Measurements from ENCODE around the gene CXCR3.

DNA sequence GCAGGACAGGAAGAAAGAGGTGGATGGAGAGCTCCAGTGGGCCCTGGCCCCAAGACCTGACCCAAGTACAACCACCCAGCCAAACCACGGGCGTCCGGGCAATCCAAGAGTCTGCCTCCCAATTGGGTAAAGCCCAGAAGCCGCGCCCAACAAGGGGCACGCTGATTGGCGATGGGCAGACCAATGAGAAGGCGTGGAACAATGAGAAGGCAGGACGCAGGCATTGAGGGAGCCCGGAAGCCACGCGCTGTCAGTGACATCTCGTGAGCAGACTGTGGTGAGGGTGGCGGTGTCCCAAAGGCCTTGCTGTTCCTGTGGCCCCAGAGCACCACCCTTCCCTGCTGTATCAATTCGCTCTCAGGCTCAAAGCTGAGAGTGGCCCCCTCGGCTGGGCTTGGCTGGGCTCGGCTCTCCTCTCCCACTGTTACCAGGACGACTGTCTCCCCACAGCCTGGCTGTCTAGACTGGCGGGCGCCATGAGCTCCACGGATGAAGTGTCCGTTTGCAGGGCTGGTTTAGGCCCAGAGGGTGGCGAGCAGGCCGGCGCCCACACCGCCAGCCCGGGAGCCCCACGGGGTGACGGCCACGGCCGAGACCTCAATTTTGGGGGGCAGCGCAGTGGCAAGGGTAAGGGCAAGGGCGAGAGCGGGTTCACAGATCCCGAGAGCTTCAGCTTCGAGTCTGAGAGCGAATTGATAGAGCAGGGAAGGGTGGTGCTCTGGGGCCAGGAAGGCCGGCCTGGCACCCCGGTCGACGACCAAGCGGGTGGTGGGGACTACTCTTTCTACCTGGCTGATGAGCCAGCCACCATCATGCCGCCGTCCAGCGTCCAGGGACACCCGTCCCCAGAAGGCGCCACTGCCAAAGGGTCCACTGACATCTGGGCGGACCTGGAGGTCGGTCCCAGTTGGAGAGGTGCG is 49.3 kb upstream of the CXCR3 start, which contains the start of gene LOC101059915:
- TF ChIP-seq, protein P1, sequence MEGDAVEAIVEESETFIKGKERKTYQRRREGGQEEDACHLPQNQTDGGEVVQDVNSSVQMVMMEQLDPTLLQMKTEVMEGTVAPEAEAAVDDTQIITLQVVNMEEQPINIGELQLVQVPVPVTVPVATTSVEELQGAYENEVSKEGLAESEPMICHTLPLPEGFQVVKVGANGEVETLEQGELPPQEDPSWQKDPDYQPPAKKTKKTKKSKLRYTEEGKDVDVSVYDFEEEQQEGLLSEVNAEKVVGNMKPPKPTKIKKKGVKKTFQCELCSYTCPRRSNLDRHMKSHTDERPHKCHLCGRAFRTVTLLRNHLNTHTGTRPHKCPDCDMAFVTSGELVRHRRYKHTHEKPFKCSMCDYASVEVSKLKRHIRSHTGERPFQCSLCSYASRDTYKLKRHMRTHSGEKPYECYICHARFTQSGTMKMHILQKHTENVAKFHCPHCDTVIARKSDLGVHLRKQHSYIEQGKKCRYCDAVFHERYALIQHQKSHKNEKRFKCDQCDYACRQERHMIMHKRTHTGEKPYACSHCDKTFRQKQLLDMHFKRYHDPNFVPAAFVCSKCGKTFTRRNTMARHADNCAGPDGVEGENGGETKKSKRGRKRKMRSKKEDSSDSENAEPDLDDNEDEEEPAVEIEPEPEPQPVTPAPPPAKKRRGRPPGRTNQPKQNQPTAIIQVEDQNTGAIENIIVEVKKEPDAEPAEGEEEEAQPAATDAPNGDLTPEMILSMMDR (tag by site-specific recombination; IDR thresholded peaks at IDR 0.05) = no peak
- TF ChIP-seq, protein P2, sequence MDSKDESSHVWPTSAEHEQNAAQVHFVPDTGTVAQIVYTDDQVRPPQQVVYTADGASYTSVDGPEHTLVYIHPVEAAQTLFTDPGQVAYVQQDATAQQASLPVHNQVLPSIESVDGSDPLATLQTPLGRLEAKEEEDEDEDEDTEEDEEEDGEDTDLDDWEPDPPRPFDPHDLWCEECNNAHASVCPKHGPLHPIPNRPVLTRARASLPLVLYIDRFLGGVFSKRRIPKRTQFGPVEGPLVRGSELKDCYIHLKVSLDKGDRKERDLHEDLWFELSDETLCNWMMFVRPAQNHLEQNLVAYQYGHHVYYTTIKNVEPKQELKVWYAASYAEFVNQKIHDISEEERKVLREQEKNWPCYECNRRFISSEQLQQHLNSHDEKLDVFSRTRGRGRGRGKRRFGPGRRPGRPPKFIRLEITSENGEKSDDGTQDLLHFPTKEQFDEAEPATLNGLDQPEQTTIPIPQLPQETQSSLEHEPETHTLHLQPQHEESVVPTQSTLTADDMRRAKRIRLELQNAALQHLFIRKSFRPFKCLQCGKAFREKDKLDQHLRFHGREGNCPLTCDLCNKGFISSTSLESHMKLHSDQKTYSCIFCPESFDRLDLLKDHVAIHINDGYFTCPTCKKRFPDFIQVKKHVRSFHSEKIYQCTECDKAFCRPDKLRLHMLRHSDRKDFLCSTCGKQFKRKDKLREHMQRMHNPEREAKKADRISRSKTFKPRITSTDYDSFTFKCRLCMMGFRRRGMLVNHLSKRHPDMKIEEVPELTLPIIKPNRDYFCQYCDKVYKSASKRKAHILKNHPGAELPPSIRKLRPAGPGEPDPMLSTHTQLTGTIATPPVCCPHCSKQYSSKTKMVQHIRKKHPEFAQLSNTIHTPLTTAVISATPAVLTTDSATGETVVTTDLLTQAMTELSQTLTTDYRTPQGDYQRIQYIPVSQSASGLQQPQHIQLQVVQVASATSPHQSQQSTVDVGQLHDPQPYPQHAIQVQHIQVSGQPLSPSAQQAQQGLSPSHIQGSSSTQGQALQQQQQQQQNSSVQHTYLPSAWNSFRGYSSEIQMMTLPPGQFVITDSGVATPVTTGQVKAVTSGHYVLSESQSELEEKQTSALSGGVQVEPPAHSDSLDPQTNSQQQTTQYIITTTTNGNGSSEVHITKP (tag by site-specific recombination; IDR thresholded peaks at IDR 0.05) = no peak
- TF ChIP-seq, protein P3, sequence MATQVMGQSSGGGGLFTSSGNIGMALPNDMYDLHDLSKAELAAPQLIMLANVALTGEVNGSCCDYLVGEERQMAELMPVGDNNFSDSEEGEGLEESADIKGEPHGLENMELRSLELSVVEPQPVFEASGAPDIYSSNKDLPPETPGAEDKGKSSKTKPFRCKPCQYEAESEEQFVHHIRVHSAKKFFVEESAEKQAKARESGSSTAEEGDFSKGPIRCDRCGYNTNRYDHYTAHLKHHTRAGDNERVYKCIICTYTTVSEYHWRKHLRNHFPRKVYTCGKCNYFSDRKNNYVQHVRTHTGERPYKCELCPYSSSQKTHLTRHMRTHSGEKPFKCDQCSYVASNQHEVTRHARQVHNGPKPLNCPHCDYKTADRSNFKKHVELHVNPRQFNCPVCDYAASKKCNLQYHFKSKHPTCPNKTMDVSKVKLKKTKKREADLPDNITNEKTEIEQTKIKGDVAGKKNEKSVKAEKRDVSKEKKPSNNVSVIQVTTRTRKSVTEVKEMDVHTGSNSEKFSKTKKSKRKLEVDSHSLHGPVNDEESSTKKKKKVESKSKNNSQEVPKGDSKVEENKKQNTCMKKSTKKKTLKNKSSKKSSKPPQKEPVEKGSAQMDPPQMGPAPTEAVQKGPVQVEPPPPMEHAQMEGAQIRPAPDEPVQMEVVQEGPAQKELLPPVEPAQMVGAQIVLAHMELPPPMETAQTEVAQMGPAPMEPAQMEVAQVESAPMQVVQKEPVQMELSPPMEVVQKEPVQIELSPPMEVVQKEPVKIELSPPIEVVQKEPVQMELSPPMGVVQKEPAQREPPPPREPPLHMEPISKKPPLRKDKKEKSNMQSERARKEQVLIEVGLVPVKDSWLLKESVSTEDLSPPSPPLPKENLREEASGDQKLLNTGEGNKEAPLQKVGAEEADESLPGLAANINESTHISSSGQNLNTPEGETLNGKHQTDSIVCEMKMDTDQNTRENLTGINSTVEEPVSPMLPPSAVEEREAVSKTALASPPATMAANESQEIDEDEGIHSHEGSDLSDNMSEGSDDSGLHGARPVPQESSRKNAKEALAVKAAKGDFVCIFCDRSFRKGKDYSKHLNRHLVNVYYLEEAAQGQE (tag by site-specific recombination; IDR thresholded peaks at IDR 0.05) = no peak
- TF ChIP-seq ZNF184 (tag by site-specific recombination; IDR thresholded peaks at IDR 0.05) (no peak), ZNF121 (tag by site-specific recombination; IDR thresholded peaks at IDR 0.05) (no peak), KLF10 (tag by site-specific recombination; IDR thresholded peaks at IDR 0.05) (no peak), ZNF274 (IDR thresholded peaks at IDR 0.05; ENCODE audit: low read length) (no peak), ZNF274 (tag by site-specific recombination; IDR thresholded peaks at IDR 0.05; ENCODE audit: borderline replicate concordance) (no peak), SETDB1 (IDR thresholded peaks at IDR 0.05; ENCODE audit: insufficient read length, low read length) (no peak), MEIS1 (CRISPR knock-in tag; IDR thresholded peaks at IDR 0.05; ENCODE audit: borderline replicate concordance) (no peak), ZNF660 (tag by site-specific recombination; IDR thresholded peaks at IDR 0.05) (no peak)
